GM12878 (cell line): ENCODE measurements around the gene TRPT1. TPM values are rescaled to one million over a fixed set of nuclear protein-coding genes. Genes with fewer than 3 reads are reported as not detected.

Source experiments
- ATAC-seq: fragments of 200-7000 bp; cut with Tn5 transposase; 3 replicates; pipeline ENCODE4 v1.9.1; 2020; ENCODE audit warnings: mild to moderate bottlenecking, moderate library complexity
- BruUV-seq: library from RNA; stranded (reverse); fragments of 400-500 nt; replicated peaks from 2 replicates; lab custom pipeline; 2021; lab: Mats Ljungman, UMichigan
- CTCF ChIA-PET: fragments of 300-600 bp; sonication (Branson Sonifier 250); formaldehyde crosslinking; extraction: SDS; loops from one replicate; lab custom pipeline; 2021; ENCODE audit warnings: inconsistent platforms; lab: Yijun Ruan, JAX
- POLR2A ChIA-PET: fragments of 350-600 bp; formaldehyde crosslinking; extraction: SDS; loops from one replicate; lab custom pipeline; 2021; ENCODE audit warnings: inconsistent platforms; lab: Charles Lee
- RAD21 ChIA-PET: fragments of 300-600 bp; sonication (Branson Sonifier 250); formaldehyde crosslinking; loops from one replicate; lab custom pipeline; 2023; ENCODE audit warnings: antibody characterized with exemption; ENCODE audit not compliant: unreplicated experiment; lab: Charles Lee
- SMC1A ChIA-PET: fragments of 300-600 bp; sonication (Branson Sonifier 250); formaldehyde crosslinking; loops from one replicate; lab custom pipeline; 2023; ENCODE audit not compliant: unreplicated experiment, uncharacterized antibody; lab: Charles Lee
- DNase-seq: peaks from one replicate; pipeline ENCODE4 v3.0.0-alpha.2; 2011; ENCODE audit warnings: low read depth, low spot score
- FAIRE-seq: peaks from 3 replicates; lab custom pipeline; 2011; peaks lifted over from hg19 to GRCh38; lab: Jason Lieb, UNC
- H2AFZ ChIP-seq: 2 replicates; pipeline ENCODE4 v1.6.0; 2011; ENCODE audit warnings: low read depth, low read length, control low read depth; ENCODE audit not compliant: control insufficient read depth
- H3K27ac ChIP-seq: 2 replicates; pipeline ENCODE4 v1.5.1; 2011; ENCODE audit warnings: control low read depth; ENCODE audit not compliant: control insufficient read depth, insufficient read depth
- H3K27me3 ChIP-seq, 2 experiments: replicated peaks in 1 of 2; 2 replicates each; pipeline versions ENCODE4 v1.6.0 to v1.6.1; 2011; ENCODE audit warnings: low read length in 1 of 2; ENCODE audit not compliant: control insufficient read depth in 2 of 2, insufficient read depth in 2 of 2
- H3K36me3 ChIP-seq, 2 experiments: 2 replicates each; pipeline ENCODE4 v1.5.1; 2011; ENCODE audit warnings: low read length in 1 of 2; ENCODE audit not compliant: control insufficient read depth in 2 of 2, insufficient read depth in 2 of 2
- H3K4me1 ChIP-seq: 2 replicates; pipeline ENCODE4 v1.6.1; 2011; ENCODE audit warnings: mild to moderate bottlenecking, low read length, moderate library complexity, mixed read lengths; ENCODE audit not compliant: control insufficient read depth, insufficient read depth
- H3K4me2 ChIP-seq: 2 replicates; pipeline ENCODE4 v1.6.0; 2011; ENCODE audit warnings: control low read depth; ENCODE audit not compliant: control insufficient read depth, insufficient read depth
- H3K4me3 ChIP-seq: fragments of 200-600 bp; sonication (generic); 2 replicates; pipeline ENCODE4 v1.5.1; 2016
- H3K79me2 ChIP-seq: 2 replicates; pipeline ENCODE4 v1.6.0; 2011; ENCODE audit warnings: low read length; ENCODE audit not compliant: control insufficient read depth, insufficient read depth
- H3K9ac ChIP-seq: 2 replicates; pipeline ENCODE4 v1.8.0; 2011; ENCODE audit warnings: low read length, control low read depth, mixed read lengths; ENCODE audit not compliant: control insufficient read depth, insufficient read depth
- H3K9me3 ChIP-seq: replicated peaks from 3 replicates; pipeline ENCODE4 v1.5.1; 2011; ENCODE audit warnings: mild to moderate bottlenecking, low read length; ENCODE audit not compliant: control insufficient read depth, insufficient read depth
- H4K20me1 ChIP-seq: 2 replicates; pipeline ENCODE4 v1.6.0; 2011; ENCODE audit not compliant: control insufficient read depth, insufficient read depth
- ASH2L ChIP-seq: fragments of 300-600, 200-600 bp; sonication (generic); IDR thresholded peaks from 2 replicates; pipeline ENCODE4 v1.6.1; 2017; ENCODE audit warnings: low read depth, mild to moderate bottlenecking, borderline replicate concordance
- BMI1 ChIP-seq: fragments of 450-650 bp; IDR thresholded peaks from 2 replicates; pipeline ENCODE4 v1.6.1; 2016; ENCODE audit warnings: mild to moderate bottlenecking, moderate library complexity, borderline replicate concordance
- CREM ChIP-seq: IDR thresholded peaks from 2 replicates; pipeline ENCODE4 v1.6.1; 2014; ENCODE audit warnings: antibody characterized with exemption, low read depth
- HDAC6 ChIP-seq: fragments of 200-600 bp; sonication (generic); IDR thresholded peaks from one replicate; pipeline ENCODE4 v1.8.0; 2017; ENCODE audit warnings: antibody characterized with exemption; ENCODE audit not compliant: unreplicated experiment
- HDGF ChIP-seq: fragments of 450-650 bp; IDR thresholded peaks from 2 replicates; pipeline ENCODE4 v1.6.1; 2016; ENCODE audit warnings: antibody characterized with exemption
- MTA2 ChIP-seq: fragments of 450-650 bp; IDR thresholded peaks from 2 replicates; pipeline ENCODE4 v1.6.1; 2016; ENCODE audit warnings: low read depth, mild to moderate bottlenecking, moderate library complexity
- MYB ChIP-seq: fragments of 150-350 bp; IDR thresholded peaks from 2 replicates; pipeline ENCODE4 v1.6.1; 2014; ENCODE audit warnings: mild to moderate bottlenecking, low read depth, low read length, borderline replicate concordance
- NFXL1 ChIP-seq: fragments of 450-650 bp; IDR thresholded peaks from 2 replicates; pipeline ENCODE4 v1.6.1; 2017; ENCODE audit warnings: antibody characterized with exemption, mild to moderate bottlenecking, borderline replicate concordance
- NR2C1 ChIP-seq: fragments of 450-650 bp; IDR thresholded peaks from 2 replicates; pipeline ENCODE4 v1.6.1; 2017; ENCODE audit warnings: antibody characterized with exemption, mild to moderate bottlenecking, moderate library complexity
- NR2F1 ChIP-seq: fragments of 450-650 bp; conservative IDR thresholded peaks from 2 replicates; pipeline ENCODE4 v1.6.1; 2017; ENCODE audit warnings: mild to moderate bottlenecking
- POLR2AphosphoS5 ChIP-seq: IDR thresholded peaks from 2 replicates; pipeline ENCODE4 v1.6.1; 2011; ENCODE audit warnings: mild to moderate bottlenecking, low read length, inconsistent platforms
- RELA ChIP-seq: fragments of 450-650 bp; IDR thresholded peaks from 2 replicates; pipeline ENCODE4 v1.8.0; 2014; ENCODE audit warnings: borderline replicate concordance; ENCODE audit not compliant: partially characterized antibody
- SIN3A ChIP-seq: IDR thresholded peaks from 2 replicates; pipeline ENCODE4 v1.6.1; 2012; ENCODE audit warnings: low read depth, low read length, improper control_type of control experiment
- SPI1 ChIP-seq: IDR thresholded peaks from 2 replicates; pipeline ENCODE4 v1.6.1; 2011; ENCODE audit warnings: low read depth, mild to moderate bottlenecking, low read length, moderate library complexity, borderline replicate concordance; ENCODE audit not compliant: insufficient read depth
- TCF12 ChIP-seq: IDR thresholded peaks from 2 replicates; pipeline ENCODE4 v1.6.1; 2011; ENCODE audit warnings: low read depth, mild to moderate bottlenecking, low read length
- WGBS: methylation state at CpG from one replicate; pipeline ENCODE4 v1.1.6; 2016; ENCODE audit warnings: low lambda C conversion rate; ENCODE audit not compliant: insufficient replicate concordance, insufficient coverage; ENCODE audit errors: missing lambda C conversion rate; 5-methylcytosine and 5-hydroxymethylcytosine counted together
- in situ Hi-C: fragments of 300-500 bp; cut with MboI; formaldehyde crosslinking; loops from 9 replicates; pipeline ENCODE4 v1.14.3; 2018; ENCODE audit warnings: mixed read lengths
- intact Hi-C: fragments of 100-400 bp; cut with micrococcal nuclease; formaldehyde crosslinking; loops from one replicate; pipeline ENCODE4 v1.14.2; 2022; ENCODE audit not compliant: unreplicated experiment
- polyA plus RNA-seq, 11 experiments: library from polyadenylated mRNA; depleted of rRNA in 4 of 11; unstranded in 6 of 11; stranded (reverse) in 5 of 11; fragments of >200 nt; fragmentation: Nextera tagmentation in 4 of 11; fragmentation: Illumina TruSeq in 1 of 11; extraction: Ambion mirVana in 4 of 11; extraction: Trizol in 1 of 11; gene quantifications; 1 replicate in 1 of 11; 2 replicates in 10 of 11; pipeline versions ENCODE4 v1.2.1 to v1.2.3, GENCODE V29; 2011 to 2016; ENCODE audit warnings: inconsistent platforms in 2 of 11, missing spikeins in 2 of 11, low read depth in 1 of 11
- total RNA-seq, 4 experiments: library from RNA; depleted of rRNA in 3 of 4; stranded (reverse); fragments of >200 nt in 3 of 4; fragmentation: Illumina TruSeq in 1 of 4; extraction: Trizol in 1 of 4; gene quantifications; 2 replicates each; pipeline versions ENCODE4 v1.2.1 to v1.2.3, GENCODE V29; 2013 to 2021
- TF ChIP-seq, protein P1 (sequence below): fragments of 450-650 bp; IDR thresholded peaks from 2 replicates; pipeline ENCODE4 v1.6.1; 2014; ENCODE audit warnings: mild to moderate bottlenecking
- TF ChIP-seq, protein P2 (sequence below): fragments of 450-650 bp; IDR thresholded peaks from 2 replicates; pipeline ENCODE4 v1.6.1; 2017; ENCODE audit warnings: mild to moderate bottlenecking, moderate library complexity

TRPT1 gene
- total and polyA plus RNA-seq, 10 of the 15 experiments (the other 5 are each of a cell fraction or from before 2014, with no cell fraction given): 7.1 to 63.0 (median 31.4) TPM

DNA sequence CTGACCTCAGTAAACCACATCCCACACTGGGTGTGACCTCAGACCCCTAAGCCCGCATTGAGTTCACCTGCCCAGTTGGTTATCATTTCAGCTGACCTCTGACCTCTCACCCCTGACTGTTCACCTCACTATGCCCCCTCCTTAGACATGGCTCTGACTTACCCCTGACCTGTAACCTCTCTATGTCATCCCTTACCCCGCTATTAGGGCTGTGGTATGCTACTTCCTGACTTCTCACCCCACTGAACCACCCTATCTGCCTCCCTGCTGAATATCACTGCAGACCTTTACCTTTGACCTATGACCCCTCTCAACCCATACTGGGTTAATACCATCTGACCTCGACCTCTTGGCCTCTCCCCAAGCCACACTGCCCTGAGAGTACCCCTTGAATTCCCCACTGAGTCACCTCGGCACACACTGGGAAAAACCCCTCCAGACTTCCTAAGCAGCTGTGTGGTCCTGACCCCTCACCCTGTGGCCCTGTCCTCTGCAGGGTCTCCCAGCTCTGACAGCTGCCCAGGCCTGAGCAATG is 33.6 kb upstream of the TRPT1 start:
- CTCF ChIA-PET: no interaction called here
- Histone ChIP-seq H3K4me1 (peaks cover 11% of the 10 kb centered on the region), H4K20me1 (no peaks in the 10 kb centered on the region), H3K27ac (peak overlapping the region; percentile 17; the same call in 1 of the 2 replicates), H3K79me2 (no peaks in the 10 kb centered on the region), H3K36me3 (peaks cover 0 to 5% of the 10 kb centered on the region in 2 experiments; a peak in 2 of 4 replicates), H3K4me3 (no peak overlapping the region), H3K27me3 (no peaks in the 10 kb centered on the region), H3K9me3 (no peaks in the 10 kb centered on the region), H2AFZ (no peak overlapping the region), H3K9ac (no peak overlapping the region), H3K4me2 (no peak overlapping the region)
- no TSS peak for BruUV-seq
- DNase-seq (no peak), FAIRE-seq (peak; percentile 41), ATAC-seq (peak; percentile 71)
- in situ Hi-C loops: no loop called here
- POLR2A ChIA-PET: interaction anchor here (0.8 to 1.9 kb wide), 4 partner anchors 8 to 15 kb away, joined by 3 to 7 read pairs (median 4); partner anchors contain the start of gene PPP1R14B
- SMC1A ChIA-PET: interaction anchor here (0.5 kb wide), 1 partner anchor 36 kb away, joined by 4 read pairs; no protein-coding TSS in a partner anchor
- intact Hi-C loops: no loop called here
- 11% methylated on average over 4 of the region's 4 CpGs for WGBS
- RAD21 ChIA-PET: no interaction called here
- peak; percentile 75 for TF ChIP-seq MTA2
- TF ChIP-seq HDAC6: no peak
- TF ChIP-seq SIN3A: no peak
- TF ChIP-seq BMI1: no peak
- TF ChIP-seq MYB: no peak
- TF ChIP-seq NFXL1: no peak
- TF ChIP-seq CREM: 0 out of 2 replicates have a peak, but pooled peaks have one; percentile 7
- TF ChIP-seq ASH2L: no peak
- TF ChIP-seq NR2F1: peak; percentile 99
- peak; percentile 95 for TF ChIP-seq NR2C1
- no peak for TF ChIP-seq RELA
- TF ChIP-seq SPI1: no peak
- TF ChIP-seq, protein P1, sequence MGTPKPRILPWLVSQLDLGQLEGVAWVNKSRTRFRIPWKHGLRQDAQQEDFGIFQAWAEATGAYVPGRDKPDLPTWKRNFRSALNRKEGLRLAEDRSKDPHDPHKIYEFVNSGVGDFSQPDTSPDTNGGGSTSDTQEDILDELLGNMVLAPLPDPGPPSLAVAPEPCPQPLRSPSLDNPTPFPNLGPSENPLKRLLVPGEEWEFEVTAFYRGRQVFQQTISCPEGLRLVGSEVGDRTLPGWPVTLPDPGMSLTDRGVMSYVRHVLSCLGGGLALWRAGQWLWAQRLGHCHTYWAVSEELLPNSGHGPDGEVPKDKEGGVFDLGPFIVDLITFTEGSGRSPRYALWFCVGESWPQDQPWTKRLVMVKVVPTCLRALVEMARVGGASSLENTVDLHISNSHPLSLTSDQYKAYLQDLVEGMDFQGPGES: no peak
- 0 out of 2 replicates have a peak, but pooled peaks have one; percentile 22 for TF ChIP-seq TCF12
- TF ChIP-seq, protein P2, sequence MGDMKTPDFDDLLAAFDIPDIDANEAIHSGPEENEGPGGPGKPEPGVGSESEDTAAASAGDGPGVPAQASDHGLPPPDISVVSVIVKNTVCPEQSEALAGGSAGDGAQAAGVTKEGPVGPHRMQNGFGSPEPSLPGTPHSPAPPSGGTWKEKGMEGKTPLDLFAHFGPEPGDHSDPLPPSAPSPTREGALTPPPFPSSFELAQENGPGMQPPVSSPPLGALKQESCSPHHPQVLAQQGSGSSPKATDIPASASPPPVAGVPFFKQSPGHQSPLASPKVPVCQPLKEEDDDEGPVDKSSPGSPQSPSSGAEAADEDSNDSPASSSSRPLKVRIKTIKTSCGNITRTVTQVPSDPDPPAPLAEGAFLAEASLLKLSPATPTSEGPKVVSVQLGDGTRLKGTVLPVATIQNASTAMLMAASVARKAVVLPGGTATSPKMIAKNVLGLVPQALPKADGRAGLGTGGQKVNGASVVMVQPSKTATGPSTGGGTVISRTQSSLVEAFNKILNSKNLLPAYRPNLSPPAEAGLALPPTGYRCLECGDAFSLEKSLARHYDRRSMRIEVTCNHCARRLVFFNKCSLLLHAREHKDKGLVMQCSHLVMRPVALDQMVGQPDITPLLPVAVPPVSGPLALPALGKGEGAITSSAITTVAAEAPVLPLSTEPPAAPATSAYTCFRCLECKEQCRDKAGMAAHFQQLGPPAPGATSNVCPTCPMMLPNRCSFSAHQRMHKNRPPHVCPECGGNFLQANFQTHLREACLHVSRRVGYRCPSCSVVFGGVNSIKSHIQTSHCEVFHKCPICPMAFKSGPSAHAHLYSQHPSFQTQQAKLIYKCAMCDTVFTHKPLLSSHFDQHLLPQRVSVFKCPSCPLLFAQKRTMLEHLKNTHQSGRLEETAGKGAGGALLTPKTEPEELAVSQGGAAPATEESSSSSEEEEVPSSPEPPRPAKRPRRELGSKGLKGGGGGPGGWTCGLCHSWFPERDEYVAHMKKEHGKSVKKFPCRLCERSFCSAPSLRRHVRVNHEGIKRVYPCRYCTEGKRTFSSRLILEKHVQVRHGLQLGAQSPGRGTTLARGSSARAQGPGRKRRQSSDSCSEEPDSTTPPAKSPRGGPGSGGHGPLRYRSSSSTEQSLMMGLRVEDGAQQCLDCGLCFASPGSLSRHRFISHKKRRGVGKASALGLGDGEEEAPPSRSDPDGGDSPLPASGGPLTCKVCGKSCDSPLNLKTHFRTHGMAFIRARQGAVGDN: peak; percentile 79
- peak; percentile 28; the same call in 1 of the 2 replicates for TF ChIP-seq HDGF
- no peak for TF ChIP-seq POLR2AphosphoS5
